ENCODE data around the gene DUOX1. TPM values are rescaled to one million over a fixed set of nuclear protein-coding genes. Genes with fewer than 3 reads are reported as not detected.

The DUOX1 gene
- total RNA-seq, 1 experiment from 2014 or later: 19.6 TPM

- TF ChIP-seq YY1 (IDR thresholded peaks at IDR 0.05; ENCODE audit: extremely low read depth, insufficient replicate concordance, low read depth, low read length): no peak
- TF ChIP-seq CTCF (IDR thresholded peaks at IDR 0.05 in 2 of 3, conservative IDR thresholded peaks at IDR 0.05 in 1 of 3; ENCODE audit: borderline replicate concordance in 1 of 3, insufficient read depth in 1 of 3, low read depth in 2 of 3, low read length in 2 of 3): no peak
These were observed 14.2 kb downstream of the DUOX1 start (continued) for GRCh38 chr15:45143946-45144345.

GRCh38 chr15:45144775-45145174 is 15.0 kb downstream of the DUOX1 start:
- POLR2A ChIA-PET: no interaction called here

GRCh38 chr15:45146405-45146804 is 16.6 kb downstream of the DUOX1 start:
- Histone ChIP-seq H3K27ac (ENCODE audit: low read depth, low read length) (no peak overlapping the region), H3K4me1 (ENCODE audit: control insufficient read depth in 1 of 2, insufficient read depth in 2 of 2, low read length in 2 of 2) (peaks cover 0 to 4% of the 10 kb centered on the region in 2 experiments; a peak in 1 of 4 replicates), H3K9ac (ENCODE audit: low read length) (no peak overlapping the region), H3K27me3 (ENCODE audit: insufficient read depth, low read length) (no peaks in the 10 kb centered on the region), H2AFZ (ENCODE audit: low read depth, low read length, poor library complexity, severe bottlenecking) (no peak overlapping the region), H3K79me2 (ENCODE audit: insufficient read depth, low read length) (no peaks in the 10 kb centered on the region), H3K4me2 (ENCODE audit: low read length) (no peak overlapping the region), H3K4me3 (replicated peaks in 1 of 2; ENCODE audit: low read depth in 1 of 2, low read length in 2 of 2) (no peak overlapping the region), H3K36me3 (ENCODE audit: control insufficient read depth in 1 of 2, insufficient read depth in 2 of 2, low read length in 2 of 2) (0 out of 4 replicates have a peak, but pooled peaks cover 0 to 2% of the 10 kb centered on the region in 2 experiments), H3K9me3 (ENCODE audit: control insufficient read depth in 1 of 2, insufficient read depth in 1 of 2, low read depth in 1 of 2, low read length in 2 of 2) (no peaks in the 10 kb centered on the region), H3K9me2 (ENCODE audit: insufficient read depth) (no peaks in the 10 kb centered on the region), H4K20me1 (ENCODE audit: insufficient read depth) (no peaks in the 10 kb centered on the region)
- TF ChIP-seq ATF3 (IDR thresholded peaks at IDR 0.05) (no peak), SP1 (IDR thresholded peaks at IDR 0.05; ENCODE audit: low read depth) (no peak), JUND (IDR thresholded peaks at IDR 0.05) (no peak), ZFX (IDR thresholded peaks at IDR 0.05) (no peak), ZNF274 (IDR thresholded peaks at IDR 0.05; ENCODE audit: low read depth, low read length) (no peak), POLR2AphosphoS5 (IDR thresholded peaks at IDR 0.05; ENCODE audit: low read depth, low read length) (no peak), ELF1 (IDR thresholded peaks at IDR 0.05; ENCODE audit: borderline replicate concordance, low read depth) (no peak), ZBTB33 (IDR thresholded peaks at IDR 0.05; ENCODE audit: extremely low read depth, insufficient replicate concordance, low read length) (no peak)
- DNase-seq (ENCODE audit: low read depth, low spot score) (no peak), ATAC-seq (no peak)
- BruUV-seq (replicated peaks): no TSS peak
- ChIA-PET CTCF (interaction anchor here (1.5 kb wide), 1 partner anchor 16 kb away, joined by 7 read pairs; no protein-coding TSS in a partner anchor), RAD21 (ENCODE audit: low non-redundant PET in 1 of 2, low total read pairs in 2 of 2, uncharacterized antibody in 2 of 2, unreplicated experiment in 2 of 2) (no interaction called here), POLR2A (no interaction called here)
- intact Hi-C loops (cut with micrococcal nuclease): no loop called here

More at GRCh38 chr15:45144775-45145174, 15.0 kb downstream of the DUOX1 start:
- ChIA-PET CTCF (no interaction called here), RAD21 (ENCODE audit: low non-redundant PET in 1 of 2, low total read pairs in 2 of 2, uncharacterized antibody in 2 of 2, unreplicated experiment in 2 of 2) (no interaction called here)
- TF ChIP-seq EZH2phosphoT487 (IDR thresholded peaks at IDR 0.05; ENCODE audit: borderline replicate concordance) (no peak), ELF1 (IDR thresholded peaks at IDR 0.05; ENCODE audit: borderline replicate concordance, low read depth) (no peak), SRF (IDR thresholded peaks at IDR 0.05; ENCODE audit: low read depth) (no peak), EZH2 (IDR thresholded peaks at IDR 0.05) (no peak)
- DNase-seq (ENCODE audit: low read depth, low spot score): no peak
- no peak overlapping the region for H3K9ac ChIP-seq (ENCODE audit: low read length)
- no TSS peak for BruUV-seq (replicated peaks)
- H3K79me2 ChIP-seq (ENCODE audit: insufficient read depth, low read length): no peaks in the 10 kb centered on the region
- no peaks in the 10 kb centered on the region for H3K27me3 ChIP-seq (ENCODE audit: insufficient read depth, low read length)
- no peaks in the 10 kb centered on the region for H4K20me1 ChIP-seq (ENCODE audit: insufficient read depth)
- H3K9me2 ChIP-seq (ENCODE audit: insufficient read depth): no peaks in the 10 kb centered on the region
- H2AFZ ChIP-seq (ENCODE audit: low read depth, low read length, poor library complexity, severe bottlenecking): no peak overlapping the region
- no peak overlapping the region for H3K4me3 ChIP-seq (replicated peaks in 1 of 2; ENCODE audit: low read depth in 1 of 2, low read length in 2 of 2)
- no peak overlapping the region for H3K27ac ChIP-seq (ENCODE audit: low read depth, low read length)
- no peak overlapping the region for H3K4me2 ChIP-seq (ENCODE audit: low read length)
- intact Hi-C loops (cut with micrococcal nuclease): no loop called here
- H3K9me3 ChIP-seq (ENCODE audit: control insufficient read depth in 1 of 2, insufficient read depth in 1 of 2, low read depth in 1 of 2, low read length in 2 of 2): no peaks in the 10 kb centered on the region
- ATAC-seq: no peak
- H3K4me1 ChIP-seq (ENCODE audit: control insufficient read depth in 1 of 2, insufficient read depth in 2 of 2, low read length in 2 of 2): peaks cover 0 to 4% of the 10 kb centered on the region in 2 experiments; a peak in 1 of 4 replicates
- 0 out of 4 replicates have a peak, but pooled peaks cover 0 to 2% of the 10 kb centered on the region in 2 experiments for H3K36me3 ChIP-seq (ENCODE audit: control insufficient read depth in 1 of 2, insufficient read depth in 2 of 2, low read length in 2 of 2)

Data from HCT116 (cell line).